Caco-2 (cell line): ENCODE measurements around the gene VWA5B1. TPM values are rescaled to one million over a fixed set of nuclear protein-coding genes. Genes with fewer than 3 reads are reported as not detected.
A peak's percentile ranks its signal among the peaks of the same experiment; 100 is the strongest.

Experiments used
- BruUV-seq: library from RNA; stranded (reverse); fragments of 400-500 nt; replicated peaks from 2 replicates; lab custom pipeline; 2021; lab: Mats Ljungman, UMichigan
- CTCF ChIA-PET: fragments of 300-600 bp; sonication (Branson Sonifier 250); formaldehyde crosslinking; loops from one replicate; lab custom pipeline; 2022; ENCODE audit warnings: antibody characterized with exemption; lab: Charles Lee
- POLR2A ChIA-PET: fragments of 300-600 bp; sonication (Branson Sonifier 250); formaldehyde crosslinking; loops from one replicate; lab custom pipeline; 2022; ENCODE audit warnings: antibody characterized with exemption; lab: Charles Lee
- DNase-seq, 2 experiments: peaks; one replicate each; pipeline versions ENCODE4 v3.0.0 to v3.0.0-alpha.2; 2020 to 2022
- H3K27me3 ChIP-seq: replicated peaks from 2 replicates; pipeline ENCODE4 v1.6.0; 2011; ENCODE audit warnings: low read length; ENCODE audit not compliant: control insufficient read depth, insufficient read depth
- H3K36me3 ChIP-seq: 2 replicates; pipeline ENCODE4 v1.5.1; 2011; ENCODE audit warnings: low read length; ENCODE audit not compliant: control insufficient read depth, insufficient read depth
- H3K4me1 ChIP-seq: fragments of 250-450 bp; sonication (Bioruptor Pico); 2 replicates; pipeline ENCODE4 v1.5.1; 2020; ENCODE audit warnings: mild to moderate bottlenecking
- H3K4me3 ChIP-seq: 2 replicates; pipeline ENCODE4 v1.5.1; 2011; ENCODE audit warnings: low read depth, mild to moderate bottlenecking, control low read depth, low read length
- H3K9me3 ChIP-seq: fragments of 250-450 bp; sonication (Bioruptor Pico); 2 replicates; pipeline ENCODE4 v1.5.1; 2020; ENCODE audit warnings: mild to moderate bottlenecking, moderate library complexity
- H3K27ac Mint-ChIP-seq: one replicate; pipeline ENCODE4 v1.8.0; 2022; ENCODE audit warnings: mixed read lengths; ENCODE audit not compliant: unreplicated experiment
- H3K27me3 Mint-ChIP-seq: one replicate; pipeline ENCODE4 v1.8.0; 2022; ENCODE audit warnings: mixed read lengths; ENCODE audit not compliant: insufficient read depth, unreplicated experiment
- H3K36me3 Mint-ChIP-seq: one replicate; pipeline ENCODE4 v1.8.0; 2022; ENCODE audit warnings: mild to moderate bottlenecking, mixed read lengths; ENCODE audit not compliant: insufficient read depth, unreplicated experiment
- H3K4me1 Mint-ChIP-seq: one replicate; pipeline ENCODE4 v1.8.0; 2022; ENCODE audit warnings: low read depth, mixed read lengths; ENCODE audit not compliant: unreplicated experiment
- H3K4me3 Mint-ChIP-seq: one replicate; pipeline ENCODE4 v1.8.0; 2022; ENCODE audit warnings: mild to moderate bottlenecking, moderate library complexity, mixed read lengths; ENCODE audit not compliant: unreplicated experiment
- H3K9me3 Mint-ChIP-seq: one replicate; pipeline ENCODE4 v1.8.0; 2022; ENCODE audit warnings: mixed read lengths; ENCODE audit not compliant: unreplicated experiment
- CTCF ChIP-seq, 2 experiments: fragments of 200-600 bp in 1 of 2; IDR thresholded peaks; 1 replicate in 1 of 2; 2 replicates in 1 of 2; pipeline versions ENCODE4 v1.5.1 to v1.8.0; 2011 to 2022; ENCODE audit warnings: antibody characterized with exemption in 1 of 2, control low read depth in 1 of 2, inconsistent platforms in 1 of 2, low read depth in 1 of 2, low read length in 1 of 2, mild to moderate bottlenecking in 1 of 2, moderate library complexity in 1 of 2; ENCODE audit not compliant: insufficient read depth in 1 of 2, severe bottlenecking in 1 of 2, unreplicated experiment in 1 of 2
- intact Hi-C: fragments of 100-400 bp; cut with micrococcal nuclease; formaldehyde crosslinking; loops from one replicate; pipeline ENCODE4 v1.10.0; 2022; ENCODE audit not compliant: unreplicated experiment
- total RNA-seq: library from RNA; stranded (reverse); gene quantifications from 2 replicates; pipeline ENCODE4 v1.2.3, GENCODE V29; 2022

The VWA5B1 gene
- total RNA-seq, 1 experiment from 2014 or later: not detected

DNA sequence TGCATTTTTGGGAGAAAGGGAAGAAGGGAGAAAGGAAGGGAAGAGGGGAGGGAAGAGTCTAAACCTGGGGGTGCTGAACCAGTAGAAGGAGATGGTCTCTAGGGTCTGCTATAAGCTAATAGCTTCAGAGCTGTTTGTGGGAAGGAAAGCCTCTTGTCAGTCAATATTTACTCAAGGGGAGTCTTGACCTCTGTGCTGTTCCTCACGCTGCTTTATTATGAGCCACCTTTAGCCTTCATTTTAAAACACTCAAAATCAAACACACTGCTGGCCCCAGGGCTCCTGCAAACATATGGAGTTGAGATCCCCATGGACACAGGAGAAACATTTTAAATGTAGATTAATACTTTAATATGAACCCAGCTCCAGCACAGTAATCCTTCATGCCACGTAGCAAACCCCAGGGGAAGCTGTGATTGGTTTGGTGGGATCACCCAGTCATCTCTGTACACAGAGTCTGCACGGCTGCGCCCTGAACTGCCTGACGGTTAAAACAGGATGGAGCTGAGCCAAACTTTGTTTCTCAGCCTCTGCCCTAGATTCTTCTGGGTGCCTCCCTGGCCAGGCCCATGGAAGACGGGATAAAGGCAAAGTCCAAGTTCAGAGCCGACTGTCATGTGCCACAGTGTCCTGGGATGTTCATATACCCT lies 40.2 kb upstream of the VWA5B1 start:
- Mint-ChIP-seq H3K9me3 (no peaks in the 10 kb centered on the region), H3K4me1 (peaks cover 7% of the 10 kb centered on the region), H3K27me3 (peaks cover 9% of the 10 kb centered on the region), H3K27ac (no peak overlapping the region), H3K4me3 (no peak overlapping the region), H3K36me3 (no peaks in the 10 kb centered on the region)
- no peak overlapping the region for H3K4me3 ChIP-seq
- POLR2A ChIA-PET: no interaction called here
- no peaks in the 10 kb centered on the region for H3K36me3 ChIP-seq
- peak in 1 of 2 experiments; percentile 39 for DNase-seq
- CTCF ChIA-PET: interaction anchor here (0.6 kb wide), 1 partner anchor 435 kb away, joined by 3 read pairs; the partner anchor contains the start of gene RNF186
- BruUV-seq: no TSS peak
- no peaks in the 10 kb centered on the region for H3K9me3 ChIP-seq
- peaks cover 7% of the 10 kb centered on the region; the same call in 1 of the 2 replicates for H3K4me1 ChIP-seq
- no peaks in the 10 kb centered on the region for H3K27me3 ChIP-seq
- intact Hi-C loops: no loop called here
- no peak for TF ChIP-seq CTCF (IDR thresholded peaks at IDR 0.05; ENCODE audit: insufficient read depth in 1 of 2, low read depth in 1 of 2, low read length in 1 of 2, severe bottlenecking in 1 of 2, unreplicated experiment in 1 of 2)

DNA sequence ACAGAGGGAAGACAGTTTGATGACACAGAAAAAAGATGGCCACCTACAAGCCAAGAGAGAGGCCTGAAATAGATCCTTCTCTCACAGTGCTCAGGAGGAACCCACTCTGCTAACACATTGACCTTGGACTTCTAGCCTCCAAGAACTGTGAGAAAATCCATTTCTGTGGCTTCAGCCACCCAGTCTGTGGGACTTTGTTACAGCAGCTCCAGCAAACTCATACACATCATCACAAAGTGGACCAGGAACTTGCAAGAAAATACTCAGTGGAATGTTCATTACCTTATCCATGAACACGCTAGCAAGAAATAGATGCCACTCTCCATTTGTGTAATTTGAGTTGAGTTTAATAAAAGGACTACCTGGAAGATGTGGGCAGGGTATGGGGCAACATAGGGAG lies 38.1 kb upstream of the VWA5B1 start:
- CTCF ChIA-PET: no interaction called here
- no peak for TF ChIP-seq CTCF (IDR thresholded peaks at IDR 0.05; ENCODE audit: insufficient read depth in 1 of 2, low read depth in 1 of 2, low read length in 1 of 2, severe bottlenecking in 1 of 2, unreplicated experiment in 1 of 2)
- H3K4me1 Mint-ChIP-seq: peaks cover 7% of the 10 kb centered on the region
- H3K27me3 Mint-ChIP-seq: peaks cover 4% of the 10 kb centered on the region
- H3K9me3 Mint-ChIP-seq: no peaks in the 10 kb centered on the region
- no peaks in the 10 kb centered on the region for H3K27me3 ChIP-seq
- H3K27ac Mint-ChIP-seq: no peak overlapping the region
- no peaks in the 10 kb centered on the region for H3K36me3 ChIP-seq
- peaks cover 7% of the 10 kb centered on the region; the same call in 1 of the 2 replicates for H3K4me1 ChIP-seq
- no peak overlapping the region for H3K4me3 ChIP-seq
- BruUV-seq: no TSS peak
- H3K4me3 Mint-ChIP-seq: no peak overlapping the region
- DNase-seq: no peak
- no peaks in the 10 kb centered on the region for H3K36me3 Mint-ChIP-seq
- intact Hi-C loops: no loop called here
- H3K9me3 ChIP-seq: no peaks in the 10 kb centered on the region
- POLR2A ChIA-PET: no interaction called here

GRCh38 chr1:20255666-20256065 lies 35.0 kb upstream of the VWA5B1 start:
- DNase-seq: peak in 1 of 2 experiments; percentile 7
- no peaks in the 10 kb centered on the region for H3K36me3 ChIP-seq
- no peak for TF ChIP-seq CTCF (IDR thresholded peaks at IDR 0.05; ENCODE audit: insufficient read depth in 1 of 2, low read depth in 1 of 2, low read length in 1 of 2, severe bottlenecking in 1 of 2, unreplicated experiment in 1 of 2)
- no peaks in the 10 kb centered on the region for H3K9me3 Mint-ChIP-seq
- ChIA-PET CTCF (no interaction called here), POLR2A (no interaction called here)
- no peak overlapping the region for H3K4me3 Mint-ChIP-seq
- no peaks in the 10 kb centered on the region for H3K27me3 ChIP-seq
- peaks cover 4% of the 10 kb centered on the region for H3K27me3 Mint-ChIP-seq
- no peak overlapping the region for H3K27ac Mint-ChIP-seq
- intact Hi-C loops: no loop called here
- H3K36me3 Mint-ChIP-seq: no peaks in the 10 kb centered on the region
- H3K4me1 Mint-ChIP-seq: no peaks in the 10 kb centered on the region
- H3K4me1 ChIP-seq: peaks cover 2% of the 10 kb centered on the region; the same call in 1 of the 2 replicates
- no TSS peak for BruUV-seq
- H3K9me3 ChIP-seq: no peaks in the 10 kb centered on the region
- H3K4me3 ChIP-seq: no peak overlapping the region
